OCI-LY1 (cell line): ENCODE measurements around the gene ANKRD7.

ENCODE experiments used
- H2AFZ ChIP-seq: fragments of 200-600 bp; sonication (generic), shearing (Covaris generic); 2 replicates; pipeline ENCODE4 v1.6.0; 2014; ENCODE audit warnings: antibody characterized with exemption, mild to moderate bottlenecking, low read length
- H3F3A ChIP-seq: fragments of 200-600 bp; sonication (generic), shearing (Covaris generic); 2 replicates; pipeline ENCODE4 v1.6.0; 2014; ENCODE audit warnings: mild to moderate bottlenecking, antibody characterized with exemption, low read length, moderate library complexity; ENCODE audit not compliant: insufficient read depth
- H3K27ac ChIP-seq: fragments of 200-600 bp; sonication (generic); 2 replicates; pipeline ENCODE4 v1.5.1; 2014; ENCODE audit warnings: low read length, mixed run types, mild to moderate bottlenecking, low read depth; ENCODE audit not compliant: poor library complexity, severe bottlenecking
- H3K27me3 ChIP-seq: fragments of 200-600 bp; sonication (generic); 2 replicates; pipeline ENCODE4 v1.6.0; 2014; ENCODE audit warnings: antibody characterized with exemption, mild to moderate bottlenecking, low read length, moderate library complexity; ENCODE audit not compliant: insufficient read depth
- H3K36me3 ChIP-seq: fragments of 200-600 bp; sonication (generic); 2 replicates; pipeline ENCODE4 v1.6.1; 2014; ENCODE audit warnings: mild to moderate bottlenecking, antibody characterized with exemption, low read length, moderate library complexity, mixed read lengths; ENCODE audit not compliant: insufficient read depth
- H3K4me1 ChIP-seq: fragments of 200-600 bp; sonication (generic); 2 replicates; pipeline ENCODE4 v1.5.1; 2014; ENCODE audit warnings: mild to moderate bottlenecking, low read length, moderate library complexity; ENCODE audit not compliant: insufficient read depth, severe bottlenecking
- H3K4me2 ChIP-seq: fragments of 200-600 bp; sonication (generic), shearing (Covaris generic); 2 replicates; pipeline ENCODE4 v1.6.1; 2014; ENCODE audit warnings: low read length
- H3K4me3 ChIP-seq: fragments of 200-600 bp; sonication (generic); 2 replicates; pipeline ENCODE4 v1.5.1; 2014; ENCODE audit warnings: low read length, low read depth, mild to moderate bottlenecking, mixed read lengths; ENCODE audit not compliant: poor library complexity, severe bottlenecking
- H3K79me2 ChIP-seq: fragments of 200-600 bp; shearing (Covaris generic); 2 replicates; pipeline ENCODE4 v1.6.1; 2016; ENCODE audit warnings: mixed run types, low read length, mixed read lengths; ENCODE audit not compliant: insufficient read depth
- H3K9ac ChIP-seq: fragments of 200-600 bp; sonication (generic), shearing (Covaris generic); 2 replicates; pipeline ENCODE4 v1.6.1; 2014; ENCODE audit warnings: mild to moderate bottlenecking, low read length, mixed read lengths
- H3K9me2 ChIP-seq: fragments of 200-600 bp; sonication (generic), shearing (Covaris generic); 2 replicates; pipeline ENCODE4 v1.6.1; 2014; ENCODE audit warnings: low read depth, mild to moderate bottlenecking, low read length, mixed read lengths
- H3K9me3 ChIP-seq: fragments of 200-600 bp; shearing (Covaris generic); 2 replicates; pipeline ENCODE4 v1.6.1; 2014; ENCODE audit warnings: low read length, mixed read lengths
- H4K20me1 ChIP-seq: fragments of 200-600 bp; sonication (generic), shearing (Covaris generic); 2 replicates; pipeline ENCODE4 v1.6.0; 2016; ENCODE audit warnings: mild to moderate bottlenecking, low read length; ENCODE audit not compliant: insufficient read depth
- CTCF ChIP-seq: fragments of 200-600 bp; sonication (generic), shearing (Covaris generic); IDR thresholded peaks from 2 replicates; pipeline ENCODE4 v1.5.1; 2017; ENCODE audit warnings: mild to moderate bottlenecking, antibody characterized with exemption, low read length, moderate library complexity, mixed read lengths
- EZH2 ChIP-seq: fragments of 200-600 bp; sonication (generic), shearing (Covaris generic); IDR thresholded peaks from 2 replicates; pipeline ENCODE4 v1.8.0; 2017; ENCODE audit warnings: borderline replicate concordance, mixed run types, mild to moderate bottlenecking, antibody characterized with exemption, low read length, moderate library complexity, mixed read lengths

ANKRD7 gene

GRCh38 chr7:118218413-118219156 is 5.9 kb upstream of the ANKRD7 start:
- Histone ChIP-seq H3K9ac (no peak overlapping the region), H3K36me3 (no peaks in the 10 kb centered on the region), H3K9me2 (no peaks in the 10 kb centered on the region), H3K27me3 (no peaks in the 10 kb centered on the region), H3K4me2 (no peak overlapping the region), H3F3A (no peaks in the 10 kb centered on the region), H3K27ac (no peak overlapping the region), H3K4me3 (no peak overlapping the region), H3K9me3 (no peaks in the 10 kb centered on the region), H3K79me2 (no peaks in the 10 kb centered on the region), H2AFZ (no peak overlapping the region), H4K20me1 (no peaks in the 10 kb centered on the region), H3K4me1 (peaks cover 14% of the 10 kb centered on the region)
- no peak for TF ChIP-seq EZH2
- TF ChIP-seq CTCF, result no peak

GRCh38 chr7:118219157-118219512 is 5.4 kb upstream of the ANKRD7 start:
- no peaks in the 10 kb centered on the region for H3K27me3 ChIP-seq
- no peaks in the 10 kb centered on the region for H3K79me2 ChIP-seq
- no peak for TF ChIP-seq EZH2
- no peak for TF ChIP-seq CTCF
- no peaks in the 10 kb centered on the region for H3K9me3 ChIP-seq
- H4K20me1 ChIP-seq, result no peaks in the 10 kb centered on the region
- H3F3A ChIP-seq, result no peaks in the 10 kb centered on the region
- no peak overlapping the region for H2AFZ ChIP-seq
- H3K27ac ChIP-seq, result no peak overlapping the region
- H3K9me2 ChIP-seq, result no peaks in the 10 kb centered on the region
- H3K36me3 ChIP-seq, result no peaks in the 10 kb centered on the region
- no peak overlapping the region for H3K4me2 ChIP-seq
- H3K4me3 ChIP-seq, result no peak overlapping the region
- H3K9ac ChIP-seq, result no peak overlapping the region
- H3K4me1 ChIP-seq, result peaks cover 9% of the 10 kb centered on the region

- TF ChIP-seq EZH2 (no peak), CTCF (no peak)
- no peak overlapping the region for H3K4me3 ChIP-seq
- no peak overlapping the region for H3K4me2 ChIP-seq
- H3K27me3 ChIP-seq, result 0 out of 2 replicates have a peak, but pooled peaks cover under 1% of the 10 kb centered on the region
- H3K36me3 ChIP-seq, result no peaks in the 10 kb centered on the region
- H2AFZ ChIP-seq, result no peak overlapping the region
- no peaks in the 10 kb centered on the region for H3K79me2 ChIP-seq
- no peak overlapping the region for H3K9ac ChIP-seq
- H3K4me1 ChIP-seq, result no peaks in the 10 kb centered on the region
- no peaks in the 10 kb centered on the region for H3K9me3 ChIP-seq
- no peak overlapping the region for H3K27ac ChIP-seq
- no peaks in the 10 kb centered on the region for H4K20me1 ChIP-seq
- H3K9me2 ChIP-seq, result no peaks in the 10 kb centered on the region
- no peaks in the 10 kb centered on the region for H3F3A ChIP-seq
Measured at GRCh38 chr7:118220583-118220982, 3.9 kb upstream of the ANKRD7 start.
